HCT116 (cell line): ENCODE data around the gene PHLDB3. TPM values are rescaled to one million over a fixed set of nuclear protein-coding genes. Genes with fewer than 3 reads are reported as not detected.

Experiments used
- ATAC-seq: fragments of 200-7000 bp; cut with Tn5 transposase; 2 replicates; pipeline ENCODE4 v1.9.1; 2020; ENCODE audit warnings: mild to moderate bottlenecking, moderate library complexity
- BruUV-seq: library from RNA; stranded (reverse); fragments of 400-500 nt; replicated peaks from 2 replicates; lab custom pipeline; 2021; lab: Mats Ljungman, UMichigan
- CTCF ChIA-PET: fragments of 300-600 bp; sonication (Branson Sonifier 250); formaldehyde crosslinking; loops from one replicate; lab custom pipeline; 2021; ENCODE audit warnings: antibody characterized with exemption; lab: Charles Lee
- POLR2A ChIA-PET: fragments of 300-600, 350-600 bp; sonication (Branson Sonifier 250); formaldehyde crosslinking; loops from one replicate; lab custom pipeline; 2021; ENCODE audit warnings: antibody characterized with exemption; lab: Charles Lee
- RAD21 ChIA-PET, 2 experiments: fragments of 300-600 bp; sonication (Branson Sonifier 250); formaldehyde crosslinking; loops; one replicate each; lab custom pipeline; 2023; ENCODE audit warnings: low total read pairs in 2 of 2; ENCODE audit not compliant: uncharacterized antibody in 2 of 2, unreplicated experiment in 2 of 2, low non-redundant PET in 1 of 2; lab: Charles Lee
- DNase-seq: peaks from one replicate; pipeline ENCODE4 v3.0.0-alpha.2; 2010; ENCODE audit warnings: low read depth, low spot score
- H2AFZ ChIP-seq: fragments of 200-600 bp; shearing (Covaris generic), sonication (generic); 2 replicates; pipeline ENCODE4 v1.6.1; 2017; ENCODE audit warnings: low read depth, mixed run types, mixed read lengths, antibody characterized with exemption, low read length; ENCODE audit not compliant: poor library complexity, severe bottlenecking
- H3K27ac ChIP-seq: 2 replicates; pipeline ENCODE4 v1.5.1; 2012; ENCODE audit warnings: low read depth, low read length
- H3K27me3 ChIP-seq: fragments of 200-600 bp; sonication (generic); 2 replicates; pipeline ENCODE4 v1.6.1; 2016; ENCODE audit warnings: mixed run types, low read length, mixed read lengths; ENCODE audit not compliant: insufficient read depth
- H3K36me3 ChIP-seq, 2 experiments: fragments of 200-500 bp in 1 of 2; fragments of 200-600 bp in 1 of 2; sonication (Bioruptor generic) in 1 of 2; sonication (generic) in 1 of 2; 2 replicates each; pipeline versions ENCODE4 v1.5.1 to v1.6.1; 2014 to 2016; ENCODE audit warnings: low read length in 2 of 2, inconsistent platforms in 1 of 2, mixed read lengths in 1 of 2, mixed run types in 1 of 2; ENCODE audit not compliant: insufficient read depth in 2 of 2, control insufficient read depth in 1 of 2
- H3K4me1 ChIP-seq, 2 experiments: fragments of 200-600 bp in 1 of 2; sonication (generic) in 1 of 2; 2 replicates each; pipeline versions ENCODE4 v1.5.1 to v1.6.1; 2012 to 2017; ENCODE audit warnings: low read length in 2 of 2, inconsistent platforms in 1 of 2, mild to moderate bottlenecking in 1 of 2, mixed read lengths in 1 of 2, mixed run types in 1 of 2, moderate library complexity in 1 of 2; ENCODE audit not compliant: insufficient read depth in 2 of 2, control insufficient read depth in 1 of 2
- H3K4me2 ChIP-seq: fragments of 200-600 bp; sonication (generic); 2 replicates; pipeline ENCODE4 v1.6.1; 2017; ENCODE audit warnings: mixed run types, low read length, mixed read lengths
- H3K4me3 ChIP-seq, 2 experiments: fragments of 200-600 bp in 1 of 2; sonication (generic) in 1 of 2; replicated peaks in 1 of 2; 2 replicates each; pipeline ENCODE4 v1.5.1; 2011 to 2016; ENCODE audit warnings: low read length in 2 of 2, control low read depth in 1 of 2, low read depth in 1 of 2, mild to moderate bottlenecking in 1 of 2, mixed read lengths in 1 of 2, mixed run types in 1 of 2
- H3K79me2 ChIP-seq: fragments of 200-600 bp; sonication (generic); 2 replicates; pipeline ENCODE4 v1.6.1; 2017; ENCODE audit warnings: mild to moderate bottlenecking, mixed run types, low read length, moderate library complexity, mixed read lengths; ENCODE audit not compliant: insufficient read depth
- H3K9ac ChIP-seq: fragments of 200-600 bp; sonication (generic); 2 replicates; pipeline ENCODE4 v1.6.1; 2016; ENCODE audit warnings: low read length, mixed read lengths
- H3K9me2 ChIP-seq: fragments of 200-600 bp; sonication (generic), shearing (Covaris generic); 2 replicates; pipeline ENCODE4 v1.6.1; 2017; ENCODE audit warnings: mixed run types, mild to moderate bottlenecking, moderate library complexity; ENCODE audit not compliant: insufficient read depth
- H3K9me3 ChIP-seq, 2 experiments: fragments of 200-500 bp in 1 of 2; fragments of 200-600 bp in 1 of 2; sonication (Bioruptor generic) in 1 of 2; sonication (generic) in 1 of 2; 2 replicates each; pipeline ENCODE4 v1.6.1; 2014 to 2017; ENCODE audit warnings: low read length in 2 of 2, mixed read lengths in 2 of 2, inconsistent platforms in 1 of 2, low read depth in 1 of 2, mild to moderate bottlenecking in 1 of 2, mixed run types in 1 of 2, moderate library complexity in 1 of 2; ENCODE audit not compliant: control insufficient read depth in 1 of 2, insufficient read depth in 1 of 2
- H4K20me1 ChIP-seq: fragments of 200-600 bp; sonication (generic), shearing (Covaris generic); 2 replicates; pipeline ENCODE4 v1.6.1; 2017; ENCODE audit warnings: mixed run types, mild to moderate bottlenecking, moderate library complexity; ENCODE audit not compliant: insufficient read depth
- CBX3 ChIP-seq: IDR thresholded peaks from 2 replicates; pipeline ENCODE4 v1.6.1; 2012; ENCODE audit warnings: low read depth
- CEBPB ChIP-seq: IDR thresholded peaks from 2 replicates; pipeline ENCODE4 v1.6.1; 2012; ENCODE audit warnings: low read depth
- ELF1 ChIP-seq: IDR thresholded peaks from 2 replicates; pipeline ENCODE4 v1.6.1; 2012; ENCODE audit warnings: low read depth, borderline replicate concordance
- RAD21 ChIP-seq: IDR thresholded peaks from 2 replicates; pipeline ENCODE4 v1.6.1; 2012; ENCODE audit warnings: low read depth, mild to moderate bottlenecking
- SIN3A ChIP-seq: IDR thresholded peaks from 2 replicates; pipeline ENCODE4 v1.6.1; 2012; ENCODE audit warnings: low read depth
- SP1 ChIP-seq: IDR thresholded peaks from 2 replicates; pipeline ENCODE4 v1.6.1; 2012; ENCODE audit warnings: low read depth
- YY1 ChIP-seq: IDR thresholded peaks from 2 replicates; pipeline ENCODE4 v1.6.1; 2011; ENCODE audit warnings: low read length, low read depth, moderate library complexity, mild to moderate bottlenecking; ENCODE audit not compliant: insufficient replicate concordance; ENCODE audit errors: extremely low read depth
- ZNF274 ChIP-seq: fragments of 200-500 bp; sonication (Bioruptor generic); IDR thresholded peaks from 2 replicates; pipeline ENCODE4 v1.6.1; 2014; ENCODE audit warnings: mild to moderate bottlenecking, low read depth, low read length, inconsistent platforms
- intact Hi-C: fragments of 100-400 bp; cut with micrococcal nuclease; formaldehyde crosslinking; loops from 2 replicates; pipeline ENCODE4 v1.10.0; 2022
- total RNA-seq: library from RNA; stranded (reverse); gene quantifications from one replicate; pipeline ENCODE4 v1.2.1, GENCODE V29; 2021; ENCODE audit not compliant: unreplicated experiment
- TF ChIP-seq, protein P1 (sequence below), 3 experiments: fragments of 200-600 bp in 1 of 3; sonication (generic) in 1 of 3; IDR thresholded peaks in 2 of 3; conservative IDR thresholded peaks in 1 of 3; 2 replicates each; pipeline ENCODE4 v1.5.1; 2012 to 2017; ENCODE audit warnings: low read depth in 2 of 3, low read length in 2 of 3, antibody characterized with exemption in 1 of 3, borderline replicate concordance in 1 of 3, control low read depth in 1 of 3, mild to moderate bottlenecking in 1 of 3, mixed read lengths in 1 of 3, mixed run types in 1 of 3, moderate library complexity in 1 of 3; ENCODE audit not compliant: insufficient read depth in 1 of 3
- TF ChIP-seq, protein P2 (sequence below): IDR thresholded peaks from 2 replicates; pipeline ENCODE4 v1.6.1; 2012
- TF ChIP-seq, protein P3 (sequence below): IDR thresholded peaks from 2 replicates; pipeline ENCODE4 v1.6.1; 2011; ENCODE audit warnings: mild to moderate bottlenecking, low read length, moderate library complexity; ENCODE audit not compliant: insufficient replicate concordance; ENCODE audit errors: extremely low read depth
- TF ChIP-seq, protein P4 (sequence below): IDR thresholded peaks from 2 replicates; pipeline ENCODE4 v1.6.1; 2012

The PHLDB3 gene
- total RNA-seq, 1 experiment from 2014 or later, result 15.5 TPM

DNA sequence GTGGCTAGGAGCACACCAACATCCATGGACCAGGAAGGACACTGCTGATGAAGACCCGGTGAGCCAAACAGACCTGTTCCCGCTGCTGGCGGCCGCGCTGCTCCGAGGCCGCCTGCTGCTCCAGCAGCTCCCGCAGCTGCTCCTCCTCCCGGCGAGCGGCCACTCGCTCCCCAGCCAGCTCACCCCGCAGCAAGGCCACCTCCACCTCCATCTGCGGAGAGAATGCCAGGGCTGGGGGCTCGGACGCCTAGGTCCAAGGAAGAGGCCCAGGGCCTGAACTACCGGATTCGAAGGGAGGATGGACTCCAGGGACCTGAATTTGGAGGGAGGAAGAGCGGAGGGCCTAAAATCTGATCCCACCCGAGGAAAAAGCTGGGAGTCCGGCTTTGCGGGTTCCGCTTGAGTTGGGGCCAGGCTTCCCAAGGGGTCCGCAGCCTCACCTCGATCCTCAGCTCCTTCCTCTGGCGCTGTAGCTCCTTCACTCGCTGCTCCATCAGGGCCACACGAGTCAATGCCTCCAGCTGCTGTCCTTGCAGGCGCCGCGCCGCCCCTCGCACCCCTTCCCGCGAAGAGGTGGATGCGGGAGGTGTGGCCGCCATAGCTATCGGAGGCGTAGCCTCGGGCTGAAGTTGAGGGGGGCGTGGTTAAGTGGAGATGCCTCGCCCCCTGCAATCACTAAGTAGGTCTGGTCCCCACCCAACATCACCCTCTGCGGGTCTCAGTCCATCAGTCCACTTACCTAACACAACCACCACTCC lies 2.7 kb downstream of the PHLDB3 start:
- no peak overlapping the region for H2AFZ ChIP-seq
- no peak overlapping the region for H3K9ac ChIP-seq
- no peak overlapping the region for H3K27ac ChIP-seq

More for the DNA sequence above, 2.7 kb downstream of the PHLDB3 start:
- no peaks in the 10 kb centered on the region for H3K79me2 ChIP-seq
- DNase-seq (no peak), ATAC-seq (no peak)
- TF ChIP-seq ZNF274, result no peak
- TF ChIP-seq SIN3A, result no peak
- TF ChIP-seq, protein P1, sequence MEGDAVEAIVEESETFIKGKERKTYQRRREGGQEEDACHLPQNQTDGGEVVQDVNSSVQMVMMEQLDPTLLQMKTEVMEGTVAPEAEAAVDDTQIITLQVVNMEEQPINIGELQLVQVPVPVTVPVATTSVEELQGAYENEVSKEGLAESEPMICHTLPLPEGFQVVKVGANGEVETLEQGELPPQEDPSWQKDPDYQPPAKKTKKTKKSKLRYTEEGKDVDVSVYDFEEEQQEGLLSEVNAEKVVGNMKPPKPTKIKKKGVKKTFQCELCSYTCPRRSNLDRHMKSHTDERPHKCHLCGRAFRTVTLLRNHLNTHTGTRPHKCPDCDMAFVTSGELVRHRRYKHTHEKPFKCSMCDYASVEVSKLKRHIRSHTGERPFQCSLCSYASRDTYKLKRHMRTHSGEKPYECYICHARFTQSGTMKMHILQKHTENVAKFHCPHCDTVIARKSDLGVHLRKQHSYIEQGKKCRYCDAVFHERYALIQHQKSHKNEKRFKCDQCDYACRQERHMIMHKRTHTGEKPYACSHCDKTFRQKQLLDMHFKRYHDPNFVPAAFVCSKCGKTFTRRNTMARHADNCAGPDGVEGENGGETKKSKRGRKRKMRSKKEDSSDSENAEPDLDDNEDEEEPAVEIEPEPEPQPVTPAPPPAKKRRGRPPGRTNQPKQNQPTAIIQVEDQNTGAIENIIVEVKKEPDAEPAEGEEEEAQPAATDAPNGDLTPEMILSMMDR (IDR thresholded peaks at IDR 0.05 in 2 of 3, conservative IDR thresholded peaks at IDR 0.05 in 1 of 3; ENCODE audit: borderline replicate concordance in 1 of 3, insufficient read depth in 1 of 3, low read depth in 2 of 3, low read length in 2 of 3), result no peak
- TF ChIP-seq CBX3, result no peak
- TF ChIP-seq RAD21, result no peak
- no peak for TF ChIP-seq SP1
- TF ChIP-seq, protein P2, sequence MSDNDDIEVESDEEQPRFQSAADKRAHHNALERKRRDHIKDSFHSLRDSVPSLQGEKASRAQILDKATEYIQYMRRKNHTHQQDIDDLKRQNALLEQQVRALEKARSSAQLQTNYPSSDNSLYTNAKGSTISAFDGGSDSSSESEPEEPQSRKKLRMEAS, result no peak
- no peak for TF ChIP-seq ELF1
- no peak for TF ChIP-seq YY1
- TF ChIP-seq CEBPB, result no peak
- TF ChIP-seq, protein P3, sequence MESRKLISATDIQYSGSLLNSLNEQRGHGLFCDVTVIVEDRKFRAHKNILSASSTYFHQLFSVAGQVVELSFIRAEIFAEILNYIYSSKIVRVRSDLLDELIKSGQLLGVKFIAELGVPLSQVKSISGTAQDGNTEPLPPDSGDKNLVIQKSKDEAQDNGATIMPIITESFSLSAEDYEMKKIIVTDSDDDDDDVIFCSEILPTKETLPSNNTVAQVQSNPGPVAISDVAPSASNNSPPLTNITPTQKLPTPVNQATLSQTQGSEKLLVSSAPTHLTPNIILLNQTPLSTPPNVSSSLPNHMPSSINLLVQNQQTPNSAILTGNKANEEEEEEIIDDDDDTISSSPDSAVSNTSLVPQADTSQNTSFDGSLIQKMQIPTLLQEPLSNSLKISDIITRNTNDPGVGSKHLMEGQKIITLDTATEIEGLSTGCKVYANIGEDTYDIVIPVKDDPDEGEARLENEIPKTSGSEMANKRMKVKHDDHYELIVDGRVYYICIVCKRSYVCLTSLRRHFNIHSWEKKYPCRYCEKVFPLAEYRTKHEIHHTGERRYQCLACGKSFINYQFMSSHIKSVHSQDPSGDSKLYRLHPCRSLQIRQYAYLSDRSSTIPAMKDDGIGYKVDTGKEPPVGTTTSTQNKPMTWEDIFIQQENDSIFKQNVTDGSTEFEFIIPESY, result no peak
- TF ChIP-seq, protein P4, sequence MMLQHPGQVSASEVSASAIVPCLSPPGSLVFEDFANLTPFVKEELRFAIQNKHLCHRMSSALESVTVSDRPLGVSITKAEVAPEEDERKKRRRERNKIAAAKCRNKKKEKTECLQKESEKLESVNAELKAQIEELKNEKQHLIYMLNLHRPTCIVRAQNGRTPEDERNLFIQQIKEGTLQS, result no peak
- ChIA-PET RAD21 (no interaction called here), CTCF (interaction anchor here (0.7 kb wide), 1 partner anchor 55 kb away, joined by 3 read pairs; no protein-coding TSS in a partner anchor), POLR2A (no interaction called here)
- H4K20me1 ChIP-seq, result no peaks in the 10 kb centered on the region
- H3K4me3 ChIP-seq, result no peak overlapping the region
- intact Hi-C loops, result no loop called here
- no peak overlapping the region for H3K4me2 ChIP-seq
- no peaks in the 10 kb centered on the region for H3K9me2 ChIP-seq
- no peaks in the 10 kb centered on the region for H3K9me3 ChIP-seq
- peaks cover 0 to 3% of the 10 kb centered on the region in 2 experiments; a peak in 1 of 4 replicates for H3K36me3 ChIP-seq
- peaks cover 9 to 20% of the 10 kb centered on the region in 2 experiments; a peak in 3 of 4 replicates for H3K4me1 ChIP-seq
- BruUV-seq, result no TSS peak
- H3K27me3 ChIP-seq, result no peaks in the 10 kb centered on the region
